OCI-LY1 (cell line): ENCODE results near the gene PLG.
"Not testable (repeated sequence)": the region's sequence is repeated elsewhere in the genome, so short reads cannot be mapped to it uniquely, and the experiment has no call there.

Experiments
- H2AFZ ChIP-seq: fragments of 200-600 bp; sonication (generic), shearing (Covaris generic); 2 replicates; pipeline ENCODE4 v1.6.0; 2014; ENCODE audit warnings: antibody characterized with exemption, mild to moderate bottlenecking, low read length
- H3F3A ChIP-seq: fragments of 200-600 bp; sonication (generic), shearing (Covaris generic); 2 replicates; pipeline ENCODE4 v1.6.0; 2014; ENCODE audit warnings: mild to moderate bottlenecking, antibody characterized with exemption, low read length, moderate library complexity; ENCODE audit not compliant: insufficient read depth
- H3K27ac ChIP-seq: fragments of 200-600 bp; sonication (generic); 2 replicates; pipeline ENCODE4 v1.5.1; 2014; ENCODE audit warnings: low read length, mixed run types, mild to moderate bottlenecking, low read depth; ENCODE audit not compliant: poor library complexity, severe bottlenecking
- H3K27me3 ChIP-seq: fragments of 200-600 bp; sonication (generic); 2 replicates; pipeline ENCODE4 v1.6.0; 2014; ENCODE audit warnings: antibody characterized with exemption, mild to moderate bottlenecking, low read length, moderate library complexity; ENCODE audit not compliant: insufficient read depth
- H3K36me3 ChIP-seq: fragments of 200-600 bp; sonication (generic); 2 replicates; pipeline ENCODE4 v1.6.1; 2014; ENCODE audit warnings: mild to moderate bottlenecking, antibody characterized with exemption, low read length, moderate library complexity, mixed read lengths; ENCODE audit not compliant: insufficient read depth
- H3K4me1 ChIP-seq: fragments of 200-600 bp; sonication (generic); 2 replicates; pipeline ENCODE4 v1.5.1; 2014; ENCODE audit warnings: mild to moderate bottlenecking, low read length, moderate library complexity; ENCODE audit not compliant: insufficient read depth, severe bottlenecking
- H3K4me2 ChIP-seq: fragments of 200-600 bp; sonication (generic), shearing (Covaris generic); 2 replicates; pipeline ENCODE4 v1.6.1; 2014; ENCODE audit warnings: low read length
- H3K4me3 ChIP-seq: fragments of 200-600 bp; sonication (generic); 2 replicates; pipeline ENCODE4 v1.5.1; 2014; ENCODE audit warnings: low read length, low read depth, mild to moderate bottlenecking, mixed read lengths; ENCODE audit not compliant: poor library complexity, severe bottlenecking
- H3K79me2 ChIP-seq: fragments of 200-600 bp; shearing (Covaris generic); 2 replicates; pipeline ENCODE4 v1.6.1; 2016; ENCODE audit warnings: mixed run types, low read length, mixed read lengths; ENCODE audit not compliant: insufficient read depth
- H3K9ac ChIP-seq: fragments of 200-600 bp; sonication (generic), shearing (Covaris generic); 2 replicates; pipeline ENCODE4 v1.6.1; 2014; ENCODE audit warnings: mild to moderate bottlenecking, low read length, mixed read lengths
- H3K9me2 ChIP-seq: fragments of 200-600 bp; sonication (generic), shearing (Covaris generic); 2 replicates; pipeline ENCODE4 v1.6.1; 2014; ENCODE audit warnings: low read depth, mild to moderate bottlenecking, low read length, mixed read lengths
- H3K9me3 ChIP-seq: fragments of 200-600 bp; shearing (Covaris generic); 2 replicates; pipeline ENCODE4 v1.6.1; 2014; ENCODE audit warnings: low read length, mixed read lengths
- H4K20me1 ChIP-seq: fragments of 200-600 bp; sonication (generic), shearing (Covaris generic); 2 replicates; pipeline ENCODE4 v1.6.0; 2016; ENCODE audit warnings: mild to moderate bottlenecking, low read length; ENCODE audit not compliant: insufficient read depth
- CTCF ChIP-seq: fragments of 200-600 bp; sonication (generic), shearing (Covaris generic); IDR thresholded peaks from 2 replicates; pipeline ENCODE4 v1.5.1; 2017; ENCODE audit warnings: mild to moderate bottlenecking, antibody characterized with exemption, low read length, moderate library complexity, mixed read lengths
- EZH2 ChIP-seq: fragments of 200-600 bp; sonication (generic), shearing (Covaris generic); IDR thresholded peaks from 2 replicates; pipeline ENCODE4 v1.8.0; 2017; ENCODE audit warnings: borderline replicate concordance, mixed run types, mild to moderate bottlenecking, antibody characterized with exemption, low read length, moderate library complexity, mixed read lengths

PLG gene

GRCh38 chr6:160799801-160800506 lies 97.9 kb downstream of the PLG start:
- Histone ChIP-seq H4K20me1 (no peaks in the 10 kb centered on the region), H3F3A (no peaks in the 10 kb centered on the region), H3K9me2 (no peaks in the 10 kb centered on the region), H3K79me2 (no peaks in the 10 kb centered on the region), H3K4me3 (no peak overlapping the region), H3K4me1 (no peaks in the 10 kb centered on the region), H3K36me3 (no peaks in the 10 kb centered on the region), H3K27me3 (no peaks in the 10 kb centered on the region), H3K4me2 (no peak overlapping the region), H3K9me3 (no peaks in the 10 kb centered on the region), H3K27ac (no peak overlapping the region), H2AFZ (no peak overlapping the region), H3K9ac (no peak overlapping the region)
- TF ChIP-seq EZH2 = no peak
- TF ChIP-seq CTCF = no peak

DNA sequence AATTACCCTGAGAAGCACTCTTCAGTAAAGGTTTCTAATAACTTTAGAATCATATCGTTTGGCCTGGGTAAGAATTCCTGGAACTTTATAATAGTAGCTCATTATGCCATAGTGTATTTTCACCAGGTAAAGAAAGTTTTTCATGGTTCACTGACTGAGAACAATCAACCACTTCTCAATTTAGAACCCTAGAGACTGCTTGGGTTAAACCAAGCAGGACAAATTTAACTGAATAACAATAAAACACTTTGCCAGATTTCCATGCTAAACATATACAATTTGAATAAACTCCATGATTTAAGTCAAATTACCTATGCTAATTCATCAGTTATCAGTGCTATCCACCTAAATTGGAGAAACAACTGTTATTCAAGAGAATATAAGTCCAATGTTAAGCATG lies 99.4 kb downstream of the PLG start:
- Histone ChIP-seq H3K27ac (no peak overlapping the region), H3K4me3 (no peak overlapping the region), H3K4me2 (no peak overlapping the region), H3F3A (no peaks in the 10 kb centered on the region), H3K36me3 (no peaks in the 10 kb centered on the region), H3K4me1 (no peaks in the 10 kb centered on the region), H4K20me1 (no peaks in the 10 kb centered on the region), H2AFZ (no peak overlapping the region), H3K9me3 (no peaks in the 10 kb centered on the region), H3K79me2 (no peaks in the 10 kb centered on the region), H3K27me3 (no peaks in the 10 kb centered on the region), H3K9me2 (no peaks in the 10 kb centered on the region), H3K9ac (no peak overlapping the region)
- TF ChIP-seq EZH2 (no peak), CTCF (no peak)

DNA sequence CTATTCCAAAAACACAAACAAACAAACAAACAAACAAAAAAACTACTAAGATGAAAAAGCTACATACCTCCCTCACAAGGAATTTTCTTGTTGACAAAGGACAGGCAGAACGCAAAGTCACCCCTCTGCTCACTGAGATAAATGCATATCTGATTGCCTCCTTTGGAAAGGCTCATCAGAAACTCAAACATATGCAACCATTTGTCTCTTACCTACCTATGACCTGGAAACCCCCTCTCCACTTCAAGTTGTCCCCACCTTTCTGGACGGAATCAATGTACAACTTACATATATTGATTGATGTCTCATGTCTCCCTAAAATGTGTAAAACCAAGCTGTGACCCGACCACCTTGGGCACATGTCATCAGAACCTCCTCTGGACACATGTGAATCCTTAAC lies 100.0 kb downstream of the PLG start:
- H4K20me1 ChIP-seq, H3K36me3 ChIP-seq, H3K4me2 ChIP-seq, H3K4me1 ChIP-seq, H3K9me3 ChIP-seq, H3K9ac ChIP-seq, H3K9me2 ChIP-seq, H3K27me3 ChIP-seq, H3F3A ChIP-seq, H2AFZ ChIP-seq, H3K27ac ChIP-seq, H3K79me2 ChIP-seq, H3K4me3 ChIP-seq: not testable (repeated sequence)
